Gastroesophageal sphincter (tissue), 4 donors: ENCODE measurements around the gene ARF3. TPM values are rescaled to one million over a fixed set of nuclear protein-coding genes. Genes with fewer than 3 reads are reported as not detected.

Experiments used
- ATAC-seq: fragments of 150-250 bp; one replicate; pipeline ENCODE4 v1.9.1; 2016; ENCODE audit warnings: mild to moderate bottlenecking, moderate library complexity
- H3K27ac ChIP-seq, 4 donors: fragments of 200-600 bp; sonication (generic) in 3 of 4; 1 replicate in 3 of 4; 2 replicates in 1 of 4; pipeline ENCODE4 v1.5.1; 2016 to 2019
- H3K27me3 ChIP-seq: fragments of 200-600 bp; sonication (generic); one replicate; pipeline ENCODE4 v1.5.1; 2019
- H3K36me3 ChIP-seq, 2 donors: fragments of 200-600 bp; sonication (generic); one replicate each; pipeline ENCODE4 v1.5.1; 2019; ENCODE audit warnings: control low read depth in 1 of 2
- H3K4me1 ChIP-seq, 3 donors: fragments of 200-600 bp; sonication (generic); 1 replicate in 2 of 3; 2 replicates in 1 of 3; pipeline ENCODE4 v1.5.1; 2016 to 2019; ENCODE audit warnings: control low read depth in 2 of 3
- H3K4me3 ChIP-seq, 2 donors: fragments of 200-600 bp; sonication (generic); one replicate each; pipeline ENCODE4 v1.5.1; 2019; ENCODE audit warnings: mild to moderate bottlenecking in 1 of 2, moderate library complexity in 1 of 2
- H3K9me3 ChIP-seq, 3 donors: fragments of 200-600 bp; sonication (generic); one replicate each; pipeline ENCODE4 v1.5.1; 2017 to 2019; ENCODE audit warnings: control low read depth in 2 of 3
- EP300 ChIP-seq: sonication (generic); formaldehyde crosslinking; IDR thresholded peaks from one replicate; pipeline ENCODE4 v1.6.1; 2017; ENCODE audit warnings: antibody characterized with exemption, mild to moderate bottlenecking
- POLR2A ChIP-seq, 2 donors: fragments of 450-650 bp; IDR thresholded peaks; one replicate each; pipeline ENCODE4 v1.6.1; 2017; ENCODE audit warnings: antibody characterized with exemption in 2 of 2, mild to moderate bottlenecking in 2 of 2, moderate library complexity in 1 of 2
- POLR2AphosphoS5 ChIP-seq: sonication (generic); formaldehyde crosslinking; IDR thresholded peaks from one replicate; pipeline ENCODE4 v1.6.1; 2017; ENCODE audit warnings: antibody characterized with exemption
- WGBS, 2 donors: methylation state at CpG; one replicate each; pipeline ENCODE4 v1.1.5; 2018; ENCODE audit warnings: low coverage in 1 of 2; 5-methylcytosine and 5-hydroxymethylcytosine counted together
- total RNA-seq, 4 donors: library from RNA; depleted of rRNA; stranded (reverse); fragments of >200 nt; gene quantifications; one replicate each; pipeline ENCODE4 v1.1.0, GENCODE V29; 2016
- TF ChIP-seq, protein P1 (sequence below), 4 experiments: fragments of 200-600 bp in 2 of 4; fragments of 450-650 bp in 2 of 4; sonication (generic) in 1 of 4; IDR thresholded peaks; one replicate each; pipeline ENCODE4 v1.5.1; 2017 to 2019; ENCODE audit warnings: antibody characterized with exemption in 4 of 4, mild to moderate bottlenecking in 2 of 4, moderate library complexity in 2 of 4

ARF3 gene
- total RNA-seq, 4 donors from 2014 or later = 52.6 to 91.6 (median 83.1) TPM

DNA sequence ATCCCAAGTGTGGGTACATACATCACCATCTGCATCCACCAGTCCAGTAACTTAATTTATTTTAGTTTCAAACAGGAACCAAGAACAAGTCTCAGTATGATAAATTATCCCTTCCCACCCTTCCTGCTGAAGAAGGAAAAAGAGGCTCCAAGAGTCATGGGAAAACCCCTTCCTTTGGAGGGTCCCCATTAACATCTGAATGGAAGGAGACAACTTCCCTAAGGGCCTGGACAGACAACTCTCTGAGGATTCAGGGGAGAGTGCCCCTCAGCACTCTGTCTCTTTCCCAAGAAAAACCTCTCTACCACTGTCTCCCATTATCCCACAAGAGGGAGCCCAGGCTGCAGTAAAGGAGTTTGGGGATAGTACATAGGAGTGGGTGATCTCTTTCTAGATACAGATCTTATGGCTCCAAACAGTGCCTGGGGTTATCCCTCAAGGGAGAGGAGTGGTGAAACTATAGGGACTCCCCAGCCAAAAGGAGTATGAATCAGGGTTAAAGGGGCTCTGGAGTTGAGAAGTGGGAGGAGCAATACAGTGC, 8.1 kb upstream of the ARF3 start:
- no peak for TF ChIP-seq POLR2A (IDR thresholded peaks at IDR 0.05)
- TF ChIP-seq, protein P1, sequence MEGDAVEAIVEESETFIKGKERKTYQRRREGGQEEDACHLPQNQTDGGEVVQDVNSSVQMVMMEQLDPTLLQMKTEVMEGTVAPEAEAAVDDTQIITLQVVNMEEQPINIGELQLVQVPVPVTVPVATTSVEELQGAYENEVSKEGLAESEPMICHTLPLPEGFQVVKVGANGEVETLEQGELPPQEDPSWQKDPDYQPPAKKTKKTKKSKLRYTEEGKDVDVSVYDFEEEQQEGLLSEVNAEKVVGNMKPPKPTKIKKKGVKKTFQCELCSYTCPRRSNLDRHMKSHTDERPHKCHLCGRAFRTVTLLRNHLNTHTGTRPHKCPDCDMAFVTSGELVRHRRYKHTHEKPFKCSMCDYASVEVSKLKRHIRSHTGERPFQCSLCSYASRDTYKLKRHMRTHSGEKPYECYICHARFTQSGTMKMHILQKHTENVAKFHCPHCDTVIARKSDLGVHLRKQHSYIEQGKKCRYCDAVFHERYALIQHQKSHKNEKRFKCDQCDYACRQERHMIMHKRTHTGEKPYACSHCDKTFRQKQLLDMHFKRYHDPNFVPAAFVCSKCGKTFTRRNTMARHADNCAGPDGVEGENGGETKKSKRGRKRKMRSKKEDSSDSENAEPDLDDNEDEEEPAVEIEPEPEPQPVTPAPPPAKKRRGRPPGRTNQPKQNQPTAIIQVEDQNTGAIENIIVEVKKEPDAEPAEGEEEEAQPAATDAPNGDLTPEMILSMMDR (IDR thresholded peaks at IDR 0.05) = peak in 1 of 4 experiments; percentile 11
- Histone ChIP-seq H3K27me3 (peaks cover 59% of the 10 kb centered on the region), H3K4me3 (no peak overlapping the region), H3K4me1 (peaks cover 0 to 12% (median 10%) of the 10 kb centered on the region in 3 donors), H3K36me3 (no peaks in the 10 kb centered on the region), H3K27ac (no peak overlapping the region), H3K9me3 (no peaks in the 10 kb centered on the region)
- no peak for ATAC-seq

DNA sequence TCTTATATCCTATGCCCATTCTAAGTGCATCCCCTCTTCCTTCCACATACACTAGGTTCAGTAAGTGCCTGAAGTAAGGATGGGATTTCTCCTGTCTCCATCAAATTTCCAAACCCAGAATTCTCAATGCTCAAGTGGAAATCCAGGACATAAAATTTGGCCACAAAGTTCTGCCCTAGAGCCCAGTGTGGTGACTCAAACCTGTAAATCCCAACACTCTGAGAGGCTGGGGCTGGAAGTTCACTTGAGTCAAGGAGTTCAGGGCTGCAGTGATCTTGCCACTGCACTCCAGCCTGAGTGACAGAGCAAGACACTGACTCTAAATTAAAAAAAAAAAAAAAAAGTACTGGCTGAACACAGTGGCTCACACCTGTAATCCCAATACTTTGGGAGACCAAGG, 4.5 kb upstream of the ARF3 start:
- TF ChIP-seq POLR2AphosphoS5 = no peak
- TF ChIP-seq EP300 = no peak
- TF ChIP-seq, protein P1 (IDR thresholded peaks at IDR 0.05) = no peak
- TF ChIP-seq POLR2A (IDR thresholded peaks at IDR 0.05) = no peak
- Histone ChIP-seq H3K9me3 (no peaks in the 10 kb centered on the region), H3K4me3 (no peak overlapping the region), H3K27ac (no peak overlapping the region), H3K4me1 (peaks cover 0 to 8% (median 3%) of the 10 kb centered on the region in 3 donors), H3K36me3 (no peaks in the 10 kb centered on the region), H3K27me3 (peaks cover 42% of the 10 kb centered on the region)
- no peak for ATAC-seq

DNA sequence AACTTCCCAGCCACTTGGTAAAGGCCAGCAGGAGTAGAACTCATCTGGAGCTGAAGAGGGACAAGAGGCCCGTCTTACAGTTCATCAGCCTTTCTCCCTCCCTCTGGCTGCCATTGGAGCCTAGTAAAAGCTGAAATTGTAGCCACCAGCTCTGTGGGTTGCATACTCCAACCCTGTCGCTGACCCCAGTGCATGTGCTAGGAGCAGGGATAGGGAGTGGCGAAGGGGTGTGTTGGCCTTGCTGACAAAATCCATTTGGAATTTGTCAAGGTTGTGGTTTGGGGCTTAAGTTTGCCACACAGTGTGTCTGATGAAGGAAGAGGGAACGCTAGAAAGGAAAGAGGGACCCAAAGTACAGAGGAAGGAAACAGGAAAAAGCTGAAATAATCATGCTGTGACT, 4.0 kb upstream of the ARF3 start:
- H3K9me3 ChIP-seq = no peaks in the 10 kb centered on the region
- no peak for ATAC-seq
- peaks cover 39% of the 10 kb centered on the region for H3K27me3 ChIP-seq
- TF ChIP-seq EP300 (no peak), POLR2AphosphoS5 (no peak), POLR2A (IDR thresholded peaks at IDR 0.05) (no peak)
- TF ChIP-seq, protein P1 (IDR thresholded peaks at IDR 0.05) = no peak
- 20 to 58% methylated on average over 1 to 4 of the region's 4 CpGs for WGBS, 2 donors
- H3K4me3 ChIP-seq = no peak overlapping the region
- no peaks in the 10 kb centered on the region for H3K36me3 ChIP-seq
- H3K4me1 ChIP-seq = peaks cover 0 to 8% (median 3%) of the 10 kb centered on the region in 3 donors
- H3K27ac ChIP-seq = no peak overlapping the region

DNA sequence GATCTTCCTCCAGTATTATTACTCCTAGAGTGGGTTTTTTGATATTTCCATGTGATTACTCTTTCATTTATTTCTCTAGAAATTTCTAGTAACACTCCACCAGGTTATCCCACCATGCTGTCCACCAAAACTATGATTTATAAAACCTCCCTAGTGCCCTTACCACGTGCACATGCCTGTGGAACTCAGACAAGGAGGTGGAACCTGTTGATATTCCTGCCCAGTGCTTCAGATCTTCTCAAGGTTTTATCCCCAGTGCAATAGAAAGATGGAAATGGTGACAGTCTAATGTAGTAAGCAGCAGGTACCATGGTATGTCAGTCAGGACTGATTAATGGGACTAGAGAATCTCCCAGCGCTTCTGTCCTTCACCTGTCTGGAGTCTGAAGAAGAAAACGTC, 3.5 kb upstream of the ARF3 start:
- H3K9me3 ChIP-seq = no peaks in the 10 kb centered on the region
- WGBS, 2 donors = 59 to 67% methylated on average over 3 of the region's 3 CpGs
- H3K4me3 ChIP-seq = no peak overlapping the region
- TF ChIP-seq, protein P1 (IDR thresholded peaks at IDR 0.05) = no peak
- TF ChIP-seq POLR2A (IDR thresholded peaks at IDR 0.05) (no peak), EP300 (no peak), POLR2AphosphoS5 (no peak)
- no peak for ATAC-seq
- peaks cover 34% of the 10 kb centered on the region for H3K27me3 ChIP-seq
- no peak overlapping the region for H3K27ac ChIP-seq
- peaks cover 3 to 12% (median 6%) of the 10 kb centered on the region in 3 donors for H3K4me1 ChIP-seq
- H3K36me3 ChIP-seq = no peaks in the 10 kb centered on the region

DNA sequence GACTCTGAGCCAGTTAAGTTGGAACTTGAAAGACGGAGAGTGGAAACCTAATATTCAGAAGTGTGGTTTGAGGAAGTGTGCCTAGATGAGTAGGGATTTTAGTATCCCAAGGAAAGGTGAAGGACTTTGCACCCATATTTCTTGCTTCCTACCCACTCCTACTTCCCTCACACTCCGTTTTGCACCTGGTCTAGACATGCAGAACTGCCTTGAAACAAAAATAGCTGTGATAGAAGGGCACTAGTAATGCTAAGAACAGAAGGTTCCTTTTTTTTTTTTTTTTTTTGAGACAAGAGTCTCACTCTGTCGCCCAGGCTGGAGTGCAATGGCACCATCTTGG, 732 bp upstream of the ARF3 start:
- Histone ChIP-seq H3K9me3 (no peaks in the 10 kb centered on the region), H3K27ac (peak overlapping the region in 3 of 4 donors; percentile 87 to 91 (median 87)), H3K27me3 (peaks cover 17% of the 10 kb centered on the region), H3K4me1 (peaks cover 3 to 32% (median 18%) of the 10 kb centered on the region in 3 donors), H3K4me3 (peak overlapping the region in 1 of 2 donors; percentile 99), H3K36me3 (peaks cover 0 to 2% of the 10 kb centered on the region in 2 donors)
- TF ChIP-seq POLR2AphosphoS5 = no peak
- TF ChIP-seq POLR2A (IDR thresholded peaks at IDR 0.05) = no peak
- TF ChIP-seq EP300 = no peak
- TF ChIP-seq, protein P1 (IDR thresholded peaks at IDR 0.05) = no peak
- WGBS, 2 donors = 5 to 41% methylated on average over 2 to 3 of the region's 3 CpGs
- ATAC-seq = no peak
